HG03521 (cell line): ENCODE results near the gene LRP10.
"Not testable (repeated sequence)": the region's sequence is repeated elsewhere in the genome, so short reads cannot be mapped to it uniquely, and the experiment has no call there.

Experiments
- ATAC-seq: cut with Tn5 transposase; IDR thresholded peaks from one replicate; pipeline ENCODE4 v1.9.1; 2021; ENCODE audit warnings: mild to moderate bottlenecking, moderate library complexity; ENCODE audit not compliant: unreplicated experiment

The LRP10 gene

DNA sequence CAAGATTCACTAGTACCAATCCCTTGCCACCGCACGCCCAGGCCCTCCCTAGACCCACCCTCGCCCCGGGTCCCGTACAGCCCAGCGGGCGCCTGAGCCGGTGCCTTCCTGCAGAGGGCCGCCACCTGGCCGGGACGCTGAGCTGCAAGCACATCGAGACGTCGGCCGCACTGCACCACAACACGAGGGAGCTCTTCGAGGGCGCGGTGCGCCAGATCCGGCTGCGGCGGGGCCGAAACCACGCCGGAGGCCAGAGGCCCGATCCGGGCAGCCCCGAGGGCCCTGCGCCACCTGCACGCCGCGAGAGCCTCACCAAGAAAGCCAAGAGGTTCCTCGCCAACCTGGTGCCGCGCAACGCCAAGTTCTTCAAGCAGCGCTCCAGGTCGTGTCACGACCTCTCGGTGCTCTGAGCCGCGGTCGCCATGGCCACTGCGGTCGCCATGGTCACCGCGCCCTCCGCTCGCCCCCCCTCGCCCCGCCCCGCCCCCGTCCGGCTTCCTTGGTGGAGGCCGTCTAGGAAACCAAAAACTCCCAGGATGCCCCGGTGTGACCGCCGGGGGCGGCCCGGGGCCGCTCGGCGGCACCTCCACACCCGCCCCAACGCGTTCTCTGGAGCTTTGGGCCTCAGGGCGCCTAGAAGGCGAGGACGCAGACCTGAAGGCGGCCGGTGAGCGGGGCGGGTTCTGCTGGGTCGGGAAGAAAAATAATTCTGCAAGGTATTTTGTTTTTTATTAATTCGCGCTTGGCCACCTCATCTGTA, 15.1 kb downstream of the LRP10 start:
- ATAC-seq, result peak; percentile 49

DNA sequence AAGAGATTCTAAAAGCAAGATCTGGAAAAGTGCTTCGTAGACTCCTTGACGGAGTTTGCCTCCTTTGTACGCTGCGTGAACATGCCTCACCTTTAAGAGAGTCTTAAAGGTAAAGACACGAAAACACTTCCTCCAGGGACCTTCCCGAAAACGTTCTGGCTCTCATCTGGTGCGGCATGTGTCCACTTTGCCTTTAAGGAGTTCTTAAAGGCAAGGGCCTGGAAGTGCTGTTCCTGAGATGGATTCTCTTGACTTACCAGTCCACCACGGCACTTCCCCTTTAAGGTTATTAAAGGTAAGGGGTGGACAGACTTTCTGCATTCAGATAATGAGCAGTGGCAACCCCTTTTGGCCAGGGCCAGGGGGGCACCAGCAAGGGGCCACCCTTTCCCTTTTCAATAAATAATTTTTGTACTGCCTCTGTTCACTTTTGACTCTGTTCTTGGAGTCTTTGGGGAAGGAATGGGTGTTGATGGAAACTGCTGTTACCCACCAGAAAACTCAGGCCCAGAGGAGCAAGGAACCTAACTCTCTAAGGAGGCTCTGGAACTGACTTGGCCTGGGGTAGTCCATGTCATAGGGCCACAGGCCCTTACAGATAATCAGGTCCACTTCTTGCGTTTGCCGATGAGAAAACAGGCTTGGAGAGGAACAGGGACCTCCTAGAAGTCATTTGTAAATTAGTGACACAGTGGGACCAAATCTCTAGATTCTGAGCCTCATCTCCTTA, 15.9 kb downstream of the LRP10 start:
- ATAC-seq, result peak; percentile 29

DNA sequence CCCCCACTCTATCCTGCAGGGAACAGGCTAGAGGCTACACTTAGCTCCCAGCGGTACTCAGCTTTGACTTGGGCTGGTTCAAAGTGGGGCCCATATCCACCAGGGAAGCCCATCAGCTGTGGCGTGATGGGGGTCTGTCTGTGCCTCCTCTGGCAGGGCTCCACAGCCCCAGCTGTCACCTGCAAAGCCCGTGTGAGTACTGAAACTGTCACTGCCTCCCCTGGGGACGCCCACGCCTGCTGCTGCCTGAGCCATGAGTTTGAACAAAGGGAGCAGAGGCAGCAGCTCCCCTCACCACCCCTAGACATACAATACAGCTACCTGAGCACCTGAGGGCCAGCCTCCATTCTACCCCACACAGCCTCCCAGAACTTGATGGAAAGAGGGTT, 16.4 kb downstream of the LRP10 start:
- ATAC-seq, result peak; percentile 35

DNA sequence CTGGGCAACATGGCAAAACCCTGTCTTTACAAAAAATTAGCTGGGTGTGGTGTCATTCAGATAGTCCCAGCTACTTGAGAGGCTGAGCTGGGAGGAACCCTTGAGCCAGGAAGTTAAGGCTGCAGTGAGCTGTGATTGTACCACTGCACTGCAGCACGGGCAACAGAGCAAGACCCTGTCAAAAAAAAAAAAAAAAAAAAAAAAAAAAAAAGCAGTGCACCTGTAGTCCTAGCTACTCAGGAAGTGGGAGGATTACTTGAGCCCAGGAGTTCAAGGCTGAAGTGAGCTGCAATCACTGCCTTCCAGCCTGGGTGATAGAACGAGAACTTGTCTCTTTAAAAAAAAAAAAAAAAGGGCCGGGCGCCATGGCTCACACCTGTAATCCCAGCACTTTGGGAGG, 17.1 kb downstream of the LRP10 start:
- no peak for ATAC-seq

DNA sequence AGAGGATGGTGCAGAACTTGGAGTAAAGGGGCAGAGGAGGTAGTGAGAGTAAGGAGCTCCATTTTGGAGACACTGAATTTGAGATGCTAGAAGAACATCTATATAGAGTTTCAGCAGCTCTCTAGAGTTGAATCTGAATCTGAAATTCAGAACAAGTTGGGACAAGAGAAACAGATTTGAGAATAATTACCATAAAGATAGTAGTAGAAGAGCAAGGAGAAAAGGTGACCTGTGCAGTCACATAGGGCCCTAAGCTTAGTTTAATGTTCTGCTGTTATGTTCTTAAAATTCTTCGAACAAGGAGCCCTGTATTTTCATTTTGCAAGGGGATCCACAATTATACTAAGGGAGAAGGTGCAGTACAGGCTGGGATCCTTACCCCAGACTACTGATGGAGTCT, 18.9 kb downstream of the LRP10 start:
- ATAC-seq, result no peak

DNA sequence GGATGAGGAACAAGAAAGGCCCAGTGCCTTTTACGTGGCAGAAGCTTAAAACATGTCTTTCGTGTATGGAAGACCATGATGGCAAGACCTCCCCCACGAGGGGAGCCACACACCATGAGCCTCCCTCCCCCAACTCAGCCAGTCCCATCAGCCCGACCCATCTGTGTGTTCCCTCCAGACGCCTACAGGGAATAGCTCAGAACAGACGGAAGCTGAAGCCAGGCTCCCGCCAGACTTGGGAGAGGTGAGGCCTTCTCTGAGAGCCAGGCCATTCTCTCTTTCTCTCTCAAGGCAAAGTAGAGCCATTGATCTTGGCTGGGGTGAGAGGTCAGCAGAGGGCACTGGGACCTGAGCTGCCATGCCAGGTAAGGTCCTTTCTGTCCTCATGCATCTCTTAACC, 20.9 kb downstream of the LRP10 start:
- ATAC-seq, result no peak

DNA sequence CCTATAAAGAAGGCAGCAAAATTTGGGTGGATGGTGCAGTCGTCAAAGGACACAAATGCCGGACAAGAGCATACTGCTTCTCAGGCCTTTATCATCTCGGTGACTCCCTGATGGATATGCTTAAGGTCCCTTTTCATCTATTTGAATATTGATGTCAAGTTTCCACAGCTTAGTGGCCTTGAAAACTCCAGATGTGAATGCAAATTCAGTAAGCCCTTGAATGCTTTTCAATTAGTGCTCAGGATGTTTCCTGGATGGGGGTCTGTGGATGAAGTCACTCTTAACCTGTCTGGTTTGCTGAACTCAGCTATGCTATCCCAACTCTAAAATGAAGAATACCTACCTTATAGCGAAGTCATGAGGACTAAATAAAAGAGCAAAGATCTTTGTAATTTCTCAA, 22.2 kb downstream of the LRP10 start:
- no peak for ATAC-seq

DNA sequence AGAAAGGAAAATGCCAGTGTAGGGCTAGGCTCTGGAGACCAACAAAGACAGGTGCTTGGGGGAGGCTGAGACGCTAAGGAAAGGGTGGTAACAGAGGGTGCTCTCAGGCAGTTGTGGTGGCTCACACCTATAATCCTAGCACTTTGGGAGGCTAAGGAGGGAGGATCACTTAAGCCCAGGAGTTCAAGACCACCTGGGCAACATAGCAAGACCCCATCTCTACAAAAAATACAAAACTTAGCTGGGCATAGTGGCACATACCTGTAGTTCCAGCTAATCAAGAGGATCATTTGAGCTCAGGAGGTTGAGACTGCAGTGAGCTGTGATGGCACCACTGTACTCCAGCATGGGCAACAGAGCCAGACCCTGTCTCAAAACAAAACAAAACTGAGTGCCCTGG, 23.9 kb downstream of the LRP10 start:
- no peak for ATAC-seq

DNA sequence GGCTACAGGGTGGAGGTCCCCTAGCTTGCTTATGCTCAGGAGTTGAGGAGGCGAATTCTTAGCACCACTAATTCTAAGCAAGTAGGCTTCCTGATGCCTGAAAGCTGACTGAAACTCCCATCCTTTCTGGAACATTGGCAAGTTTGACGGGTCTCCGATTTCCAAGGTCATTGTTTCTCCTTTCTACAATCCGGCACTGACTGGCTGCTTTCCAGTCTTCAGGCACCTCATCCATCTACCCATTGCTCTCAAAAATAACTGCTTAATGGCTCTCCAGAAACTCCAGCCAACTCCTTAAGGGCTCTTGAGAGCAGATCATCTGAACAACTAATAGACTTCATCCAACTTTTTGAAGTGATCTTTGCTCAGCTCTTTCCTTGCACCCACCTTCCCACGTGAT, 24.8 kb downstream of the LRP10 start:
- no peak for ATAC-seq

DNA sequence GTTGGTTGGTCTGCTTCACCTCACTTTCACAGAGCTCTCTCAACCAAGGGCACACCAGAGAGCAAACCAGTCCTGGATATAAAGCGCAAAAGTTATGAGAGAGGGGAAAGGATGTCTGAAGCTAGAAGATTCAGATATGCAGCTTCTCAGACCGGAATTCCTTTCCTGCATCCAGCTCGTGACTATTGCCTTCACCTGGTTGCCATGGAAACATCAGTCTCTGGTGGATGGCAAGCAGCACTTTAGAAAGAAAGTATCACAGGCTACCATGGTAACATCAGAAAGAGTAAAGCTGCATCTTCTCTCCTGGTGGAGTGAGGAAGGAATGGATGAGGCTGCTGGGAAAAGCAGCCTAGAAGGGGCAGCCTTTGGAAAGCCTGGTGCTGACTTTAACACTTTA, 25.2 kb downstream of the LRP10 start:
- ATAC-seq, result no peak

DNA sequence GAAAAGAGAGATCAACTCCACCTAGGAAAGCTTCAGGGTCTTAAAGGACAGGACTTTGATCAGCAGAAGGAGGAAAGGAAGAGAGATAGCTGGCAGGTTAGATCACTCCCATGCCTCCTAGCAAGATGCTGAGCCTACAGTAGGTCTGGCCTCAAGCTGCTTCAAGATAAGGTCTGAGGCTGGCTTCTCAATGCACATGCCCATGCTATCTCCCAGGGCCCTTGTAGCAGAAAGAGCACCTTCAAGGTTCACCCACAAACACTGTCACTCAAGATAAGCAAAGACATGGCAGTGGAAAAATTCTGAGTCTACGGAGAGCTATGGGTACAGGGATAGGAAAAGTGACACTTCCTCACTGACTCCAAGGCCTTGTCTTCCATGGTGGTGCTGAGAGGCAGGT, 25.8 kb downstream of the LRP10 start:
- no peak for ATAC-seq

DNA sequence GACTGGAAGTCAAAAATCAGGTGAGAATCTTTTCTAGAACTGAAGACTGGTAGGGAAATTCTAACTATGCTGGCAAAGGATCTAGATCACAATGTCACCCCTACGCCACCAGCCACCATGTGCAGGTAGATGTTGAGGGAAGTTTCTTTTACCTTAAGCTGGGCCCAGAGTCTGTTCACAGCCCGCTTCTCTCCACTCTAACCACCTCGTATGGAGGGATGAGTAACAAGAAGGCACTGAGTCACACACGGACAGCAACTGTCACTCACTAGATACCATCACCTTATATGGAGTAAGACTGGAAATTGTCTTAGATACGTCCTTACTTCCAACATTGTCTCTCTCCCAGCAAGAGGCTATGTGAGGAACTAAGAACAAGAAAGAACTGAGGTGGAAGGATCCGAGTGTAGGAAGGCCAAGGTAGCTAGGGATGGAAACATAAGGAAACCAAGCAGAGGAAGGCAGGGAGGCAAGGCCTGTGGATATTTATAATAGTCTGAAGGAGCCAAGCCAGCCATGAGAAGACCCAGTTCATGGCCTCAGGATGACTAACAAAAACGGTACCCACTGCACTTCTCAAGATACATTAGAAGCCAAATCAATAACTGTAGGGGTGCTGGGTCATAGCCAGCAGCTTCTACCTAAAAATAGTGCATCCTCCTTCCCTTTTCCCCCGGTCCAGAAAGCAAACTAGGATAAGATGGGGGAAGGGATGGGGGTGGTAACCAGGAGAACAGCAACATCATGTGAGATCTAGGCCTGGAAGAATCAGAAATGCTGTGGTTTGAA, 27.0 kb downstream of the LRP10 start:
- ATAC-seq, result no peak

DNA sequence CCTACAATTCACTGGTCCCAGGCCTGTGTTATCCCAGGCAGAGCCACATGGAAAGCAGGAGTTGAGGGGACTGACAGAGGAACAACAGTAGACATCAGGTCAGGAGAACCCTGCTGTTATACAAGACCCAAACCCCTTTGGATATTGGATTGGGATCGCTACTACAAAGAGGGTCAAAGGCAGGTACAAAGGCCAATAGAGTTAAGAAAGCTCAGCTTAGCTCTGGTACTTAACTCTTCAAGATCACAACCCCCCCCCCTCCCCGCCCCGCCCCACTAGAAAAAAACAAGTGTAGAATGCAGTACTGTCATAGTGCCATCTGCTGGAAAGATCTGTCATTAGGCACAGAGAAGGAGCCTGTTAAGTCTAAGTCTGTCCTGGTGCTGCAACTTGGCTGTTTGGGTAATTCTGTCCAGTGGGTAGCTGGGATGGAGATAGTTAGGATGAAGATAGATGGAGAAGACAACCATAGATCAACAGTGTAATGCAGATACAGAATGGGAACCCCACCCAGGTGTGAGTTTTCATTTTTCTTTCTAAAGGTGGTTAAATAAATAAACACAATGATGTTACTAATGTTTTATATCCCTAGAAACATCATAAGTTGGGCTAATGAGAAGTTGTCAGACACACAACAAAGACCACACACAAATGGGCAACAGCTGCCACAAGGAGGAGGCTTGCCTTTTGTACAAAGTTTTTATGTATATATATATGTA, 28.7 kb downstream of the LRP10 start:
- peak; percentile 48 for ATAC-seq

DNA sequence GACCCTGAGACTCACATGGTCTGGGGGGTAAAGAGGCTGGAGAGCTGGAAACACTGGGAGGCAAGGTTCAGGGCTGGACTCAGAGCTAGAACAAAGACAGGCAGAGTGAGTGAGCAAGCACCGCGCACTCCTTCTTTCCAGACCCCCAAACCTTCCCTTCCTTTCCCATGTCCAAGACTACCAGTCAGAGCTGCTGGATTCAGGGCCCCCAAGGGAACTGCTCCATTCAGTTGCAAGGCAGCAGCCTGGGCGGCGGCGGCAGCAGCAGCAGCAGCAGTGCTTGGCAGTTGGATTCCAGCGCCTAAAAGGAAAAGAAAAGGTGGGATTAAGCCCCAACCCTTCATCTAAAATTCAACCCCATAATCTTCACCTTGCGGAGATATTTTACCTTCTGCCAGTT, 30.3 kb downstream of the LRP10 start:
- ATAC-seq, result no peak

DNA sequence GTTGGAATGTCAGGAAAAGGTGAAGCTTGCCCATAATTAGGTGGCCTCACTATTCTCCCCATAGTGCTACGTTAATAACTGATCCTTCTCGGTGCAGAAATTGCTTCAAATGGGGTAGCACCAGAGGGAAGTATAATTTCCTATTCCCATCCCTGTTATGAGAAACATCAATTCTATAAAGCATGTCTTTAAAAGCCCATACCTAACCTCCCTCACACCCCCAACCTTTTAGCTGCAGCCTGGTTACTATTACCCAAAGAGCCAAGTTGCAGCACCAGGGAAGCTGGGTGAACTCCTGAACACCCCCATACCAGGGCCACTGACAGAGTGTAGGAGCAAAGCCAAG, 32.2 kb downstream of the LRP10 start:
- ATAC-seq, result no peak

DNA sequence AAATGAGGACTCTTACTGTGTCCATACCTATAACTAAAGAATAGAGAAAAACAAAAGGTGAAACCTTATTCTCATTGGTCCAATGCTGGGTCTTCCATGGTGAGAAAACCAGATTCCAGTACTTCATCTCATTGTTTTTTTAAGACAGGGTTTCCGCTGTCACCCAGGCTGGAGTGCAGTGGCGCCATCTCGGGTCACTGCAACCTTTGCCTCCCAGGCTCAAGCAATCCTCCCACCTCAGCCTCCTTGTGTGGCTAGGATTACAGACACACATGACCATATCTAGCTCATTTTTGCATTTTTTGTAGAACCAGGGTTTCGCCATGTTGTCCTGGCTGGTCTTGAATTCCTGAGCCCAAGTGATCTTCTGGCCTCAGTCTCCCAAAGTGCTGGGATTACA, 34.1 kb downstream of the LRP10 start:
- no peak for ATAC-seq

DNA sequence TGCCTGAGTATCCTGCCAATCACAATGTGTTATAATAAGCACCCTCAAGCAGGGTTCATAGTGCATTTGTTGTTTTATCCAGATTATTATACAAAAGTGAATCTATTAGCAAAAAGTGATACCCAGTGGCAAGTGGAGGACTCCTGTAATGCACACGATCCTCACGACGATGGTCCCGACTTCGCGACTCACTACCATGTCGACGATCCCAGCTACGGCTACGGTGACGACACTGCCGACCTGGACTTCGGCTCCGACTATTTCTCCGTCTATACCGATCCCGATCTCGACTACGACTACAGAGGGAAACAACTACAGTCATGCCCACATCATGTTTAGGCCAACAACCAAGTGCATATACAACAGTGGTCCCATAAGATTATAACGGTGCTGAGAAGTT, 34.5 kb downstream of the LRP10 start:
- ATAC-seq, result no peak

DNA sequence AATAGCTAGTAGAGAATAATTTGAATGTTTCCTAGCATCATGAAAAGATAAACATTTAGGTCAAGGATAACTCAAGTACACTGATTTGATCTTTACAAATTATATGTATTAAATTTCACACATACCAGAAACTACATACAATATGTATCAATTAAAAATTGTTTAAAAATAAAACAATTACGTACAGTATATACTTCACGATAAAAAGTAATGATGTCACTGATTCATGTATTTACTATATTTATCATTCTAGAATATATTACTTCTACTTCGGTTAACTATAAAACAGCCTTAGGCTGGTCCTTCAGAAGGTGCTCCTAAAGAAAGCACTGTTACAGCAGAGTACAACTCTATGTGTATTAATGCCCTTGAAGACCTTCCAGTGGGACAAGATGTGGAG, 35.9 kb downstream of the LRP10 start:
- ATAC-seq, result no peak

DNA sequence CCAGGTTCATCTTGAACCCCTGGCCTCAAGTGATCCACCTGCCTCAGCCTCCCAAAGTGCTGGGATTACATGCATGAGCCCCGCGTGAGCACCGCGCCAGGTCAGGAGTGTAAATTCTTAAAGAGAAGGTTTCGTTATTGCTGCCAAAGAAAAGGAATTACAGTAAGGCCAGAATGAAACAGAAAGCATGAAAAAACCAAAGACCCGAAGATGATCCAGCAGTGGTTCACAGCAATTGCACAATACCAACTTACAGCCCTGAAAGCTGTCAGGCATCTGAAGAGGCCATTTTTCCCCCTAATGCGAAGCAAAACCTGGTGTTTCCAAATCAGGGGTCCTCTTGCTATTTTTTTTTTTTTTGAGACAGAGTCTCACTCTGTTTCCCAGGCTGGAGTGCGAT, 37.1 kb downstream of the LRP10 start:
- no peak for ATAC-seq

DNA sequence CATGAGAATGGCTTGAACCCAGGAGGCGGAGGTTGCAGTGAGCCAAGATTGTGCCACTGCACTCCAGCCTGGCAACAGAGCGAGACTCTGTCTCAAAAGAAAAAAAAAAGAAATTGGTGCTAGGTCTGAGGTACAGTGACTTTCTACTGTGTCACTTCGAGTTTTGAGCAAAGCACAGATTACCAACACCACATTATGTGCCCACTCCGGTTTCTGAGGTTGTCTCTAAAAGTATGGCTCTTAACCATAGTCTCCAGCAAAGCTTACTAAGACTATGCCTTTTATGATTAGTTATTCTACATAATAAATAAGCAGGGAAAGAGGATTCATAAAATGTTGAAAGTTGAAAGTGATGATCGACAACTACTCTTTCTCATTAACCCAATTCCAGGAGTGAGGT, 39.4 kb downstream of the LRP10 start:
- ATAC-seq, result no peak

DNA sequence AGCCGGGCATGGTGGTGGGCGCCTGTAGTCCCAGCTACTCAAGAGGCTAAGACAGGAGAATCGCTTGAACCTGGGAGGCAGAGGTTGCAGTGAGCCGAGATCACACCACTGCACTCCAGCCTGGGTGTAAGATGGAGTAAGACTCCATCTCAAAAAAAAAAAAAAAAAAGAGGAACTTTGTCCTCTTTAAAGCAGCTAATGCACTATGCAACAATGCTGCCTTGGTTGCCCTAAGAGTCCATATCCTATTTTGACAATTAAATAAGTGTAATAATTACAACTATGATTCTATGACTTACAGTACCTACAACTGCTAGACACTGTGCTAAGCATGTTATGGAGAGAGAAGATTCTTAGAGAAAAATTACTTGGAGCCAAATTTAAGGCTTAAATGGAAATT, 43.3 kb downstream of the LRP10 start:
- ATAC-seq, result not testable (repeated sequence)
